Activated CD8-positive, alpha-beta memory T cell treated with anti-CD3 and anti-CD28 coated beads, Interleukin-2, amount 50 U/mL, for 24 hours (primary cell): ENCODE data around the gene LINGO1.

Experiments
- DNase-seq: peaks from one replicate; pipeline ENCODE4 v3.0.0-alpha.2; 2020; ENCODE audit errors: extremely low read depth

The LINGO1 gene

GRCh38 chr15:77631745-77632533, 773 bp downstream of the LINGO1 start:
- DNase-seq: no peak

- no peak for DNase-seq
Observed at GRCh38 chr15:77630956-77631744, 1.6 kb downstream of the LINGO1 start.

GRCh38 chr15:77630056-77630455, 2.7 kb downstream of the LINGO1 start:
- DNase-seq: no peak

GRCh38 chr15:77629070-77630030, 3.4 kb downstream of the LINGO1 start:
- DNase-seq: no peak

GRCh38 chr15:77628010-77628409, 4.7 kb downstream of the LINGO1 start:
- DNase-seq: no peak

- DNase-seq: no peak
Observed at GRCh38 chr15:77627581-77627980, 5.1 kb downstream of the LINGO1 start.

- no peak for DNase-seq
Observed at GRCh38 chr15:77627067-77627466, 5.6 kb downstream of the LINGO1 start.

- DNase-seq: no peak
Observed at GRCh38 chr15:77626002-77626401, 6.7 kb downstream of the LINGO1 start.

GRCh38 chr15:77625376-77625775, 7.3 kb downstream of the LINGO1 start:
- no peak for DNase-seq

GRCh38 chr15:77624868-77625267, 7.8 kb downstream of the LINGO1 start:
- DNase-seq: no peak

GRCh38 chr15:77623755-77624524, 8.8 kb downstream of the LINGO1 start:
- no peak for DNase-seq

- no peak for DNase-seq
Observed at GRCh38 chr15:77622934-77623754, 9.6 kb downstream of the LINGO1 start.

GRCh38 chr15:77622209-77622933, 10.3 kb downstream of the LINGO1 start:
- no peak for DNase-seq

GRCh38 chr15:77621847-77622208, 10.9 kb downstream of the LINGO1 start:
- DNase-seq: no peak

- no peak for DNase-seq
Observed at GRCh38 chr15:77620960-77621647, 11.6 kb downstream of the LINGO1 start.

- DNase-seq: no peak
Observed at GRCh38 chr15:77620297-77620696, 12.4 kb downstream of the LINGO1 start.

GRCh38 chr15:77619883-77620282, 12.8 kb downstream of the LINGO1 start:
- no peak for DNase-seq

GRCh38 chr15:77617476-77618230, 15.1 kb downstream of the LINGO1 start:
- no peak for DNase-seq
